ENCODE data around the gene C1orf35. TPM values are rescaled to one million over a fixed set of nuclear protein-coding genes. Genes with fewer than 3 reads are reported as not detected.

C1orf35 gene
- total RNA-seq, 1 donor from 2014 or later = 18.2 TPM

DNA sequence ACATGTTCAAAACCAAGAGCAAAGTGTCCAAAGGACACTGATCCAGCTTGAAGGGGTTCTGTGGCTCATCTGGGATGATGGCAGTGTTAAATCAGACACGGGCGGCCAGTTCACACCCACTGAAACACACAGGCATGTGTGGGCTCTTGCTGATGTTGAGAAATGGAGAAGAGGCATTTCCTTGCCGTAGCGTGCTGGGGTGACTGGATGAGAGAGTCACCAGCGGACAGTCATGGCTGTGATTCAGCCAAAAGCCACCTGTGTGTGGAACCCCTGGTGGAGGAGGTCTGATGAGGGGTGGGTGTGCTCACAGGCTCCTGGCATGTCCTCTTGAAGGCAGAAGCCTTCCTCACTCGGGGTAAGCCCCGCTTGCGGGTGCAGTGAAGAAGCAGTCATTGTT is 7.2 kb downstream of the C1orf35 start:
- DNase-seq (ENCODE audit: extremely low read depth, low read depth, low spot score) = no peak

DNA sequence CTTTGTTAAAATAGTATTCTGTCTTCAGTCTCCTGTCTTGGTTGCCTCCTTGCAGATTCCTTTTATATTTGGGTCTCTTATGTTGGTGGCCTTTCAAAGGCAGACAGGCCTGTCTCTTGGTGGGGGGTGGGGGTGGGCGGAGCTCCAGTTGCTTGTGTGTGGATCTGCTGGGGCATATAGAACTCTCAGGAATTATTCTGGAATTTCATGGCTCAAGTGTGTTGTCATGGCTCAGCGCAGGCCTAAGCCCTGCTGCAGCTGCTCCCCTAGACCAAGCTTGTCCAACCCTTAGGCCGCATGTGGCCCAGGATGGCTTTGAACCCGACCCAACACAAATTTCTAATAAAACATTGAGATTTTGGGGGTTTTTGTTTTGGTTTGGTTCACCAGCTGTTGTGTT is 8.0 kb downstream of the C1orf35 start:
- no peak for DNase-seq (ENCODE audit: extremely low read depth, low read depth, low spot score)

DNA sequence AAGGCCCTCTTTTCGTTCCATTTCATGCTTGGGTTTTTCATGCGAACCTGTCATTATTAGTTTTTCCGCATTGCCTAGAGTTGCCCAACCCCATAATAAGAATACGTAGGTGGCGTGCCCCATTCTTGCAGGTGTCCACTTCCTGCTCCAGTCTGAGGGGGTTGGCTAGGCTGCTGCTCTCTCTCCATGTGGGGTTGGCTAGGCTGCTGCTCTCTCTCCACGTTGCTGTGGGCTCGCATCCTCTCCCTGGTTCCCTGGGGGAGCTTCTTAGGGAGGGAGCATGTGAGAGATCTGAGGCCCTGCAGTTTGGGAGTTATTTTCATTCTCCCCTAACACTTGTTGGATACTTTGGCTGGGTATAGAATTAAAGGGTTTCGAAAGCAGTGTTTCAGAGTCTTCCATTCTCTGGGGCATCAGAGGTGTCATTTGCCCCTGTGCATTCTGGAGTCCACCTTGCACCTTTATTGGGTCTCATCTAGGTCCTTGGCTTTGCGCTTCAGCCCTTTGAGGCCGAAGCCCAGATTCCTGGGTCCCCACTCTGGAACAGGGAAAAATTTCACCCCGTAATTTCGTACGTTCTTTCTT is 8.6 kb downstream of the C1orf35 start:
- DNase-seq (ENCODE audit: extremely low read depth, low read depth, low spot score) = no peak

DNA sequence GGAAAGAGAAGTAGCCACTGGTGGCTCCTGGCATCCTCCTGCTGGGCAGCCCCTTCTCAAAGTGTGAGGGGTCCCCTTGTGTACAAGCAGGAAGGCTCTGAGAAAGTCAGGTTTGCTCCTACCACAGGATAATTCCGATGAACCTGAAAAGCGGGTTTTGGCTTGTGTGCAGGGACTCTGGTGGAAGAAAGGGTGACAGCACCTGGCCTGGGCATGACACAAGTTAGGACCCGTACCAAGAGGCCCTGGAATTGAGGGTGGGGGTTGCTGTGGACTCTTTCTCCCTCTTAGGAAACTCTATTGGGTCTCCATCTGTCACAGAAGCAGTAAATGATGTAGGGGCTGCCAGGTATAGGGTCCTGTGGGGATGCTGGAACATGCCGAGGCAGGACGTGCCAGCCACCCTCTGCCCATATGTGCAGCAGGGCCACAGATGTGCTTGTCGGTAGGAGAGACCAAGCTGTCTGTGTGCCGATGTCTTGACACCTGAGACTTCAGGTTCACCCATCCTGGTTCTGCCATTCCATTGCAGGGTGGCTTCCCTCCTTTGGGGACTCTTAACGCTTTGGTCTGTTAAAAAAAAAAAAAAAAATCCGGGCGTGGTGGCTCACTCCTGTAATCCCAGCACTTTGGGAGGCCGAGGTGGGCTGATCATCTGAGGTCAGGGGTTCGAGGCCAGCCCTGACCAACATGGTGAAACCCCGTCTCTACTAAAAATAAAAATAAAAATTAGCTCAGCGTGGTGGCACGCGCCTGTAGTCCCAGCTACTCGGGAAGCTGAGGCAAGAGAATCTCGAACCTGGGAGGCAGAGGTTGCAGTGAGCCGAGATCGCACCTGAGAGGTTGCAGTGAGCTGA is 9.8 kb downstream of the C1orf35 start:
- no peak for DNase-seq (ENCODE audit: extremely low read depth, low read depth, low spot score)

DNA sequence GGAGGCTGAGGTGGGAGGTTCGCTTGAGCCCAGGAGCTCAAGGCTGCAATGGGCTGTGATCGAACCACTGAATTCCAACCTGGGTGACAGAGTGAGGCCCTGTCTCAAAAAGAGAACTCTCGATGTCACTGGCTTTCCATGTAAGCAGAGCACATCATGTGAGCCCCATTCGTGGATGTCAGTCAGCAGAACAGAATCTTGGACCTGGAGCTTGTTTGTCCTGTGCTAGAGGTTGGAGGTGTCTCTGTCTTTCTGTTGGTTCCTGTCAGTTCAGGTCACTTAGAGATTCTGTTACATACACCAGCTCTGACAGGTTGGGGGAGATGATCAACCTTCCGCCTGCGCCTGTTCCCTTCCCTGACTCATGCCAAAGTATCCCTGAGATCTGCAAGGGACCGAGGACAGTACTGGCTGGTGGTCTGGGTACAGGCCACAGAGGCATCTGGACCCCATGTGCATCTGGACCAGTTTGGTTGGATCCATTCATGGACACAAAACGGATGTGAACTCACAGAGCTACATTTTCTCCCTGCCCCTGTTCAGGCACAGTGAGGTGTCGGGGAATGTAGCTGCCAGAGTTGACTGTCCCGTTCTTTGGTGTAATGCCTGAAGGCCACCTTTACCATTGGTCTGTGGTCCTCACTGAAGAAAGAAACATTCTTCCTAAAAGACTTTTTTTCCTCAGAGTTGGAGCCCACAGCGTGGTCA is 10.6 kb downstream of the C1orf35 start:
- no peak for DNase-seq (ENCODE audit: extremely low read depth, low read depth, low spot score)

DNA sequence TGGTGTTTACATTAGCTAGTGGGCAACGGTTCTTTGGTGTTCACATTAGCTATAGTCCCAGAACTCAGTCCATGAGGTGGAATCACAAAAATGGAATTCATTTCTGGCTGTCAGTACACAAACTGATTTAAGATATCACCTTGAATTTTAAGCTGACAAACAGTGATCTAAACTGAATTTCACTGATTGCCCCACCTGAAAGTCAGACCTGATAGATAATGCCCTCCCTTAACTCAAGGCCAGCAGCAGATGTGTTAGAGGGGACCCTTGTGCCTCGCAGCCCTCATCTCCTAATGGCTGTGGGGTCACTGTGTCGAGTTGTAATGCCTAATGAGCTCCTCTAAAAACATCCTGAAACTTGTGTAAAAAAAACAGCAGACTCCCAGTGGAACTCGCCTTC is 12.0 kb downstream of the C1orf35 start:
- no peak for DNase-seq (ENCODE audit: extremely low read depth, low read depth, low spot score)

DNA sequence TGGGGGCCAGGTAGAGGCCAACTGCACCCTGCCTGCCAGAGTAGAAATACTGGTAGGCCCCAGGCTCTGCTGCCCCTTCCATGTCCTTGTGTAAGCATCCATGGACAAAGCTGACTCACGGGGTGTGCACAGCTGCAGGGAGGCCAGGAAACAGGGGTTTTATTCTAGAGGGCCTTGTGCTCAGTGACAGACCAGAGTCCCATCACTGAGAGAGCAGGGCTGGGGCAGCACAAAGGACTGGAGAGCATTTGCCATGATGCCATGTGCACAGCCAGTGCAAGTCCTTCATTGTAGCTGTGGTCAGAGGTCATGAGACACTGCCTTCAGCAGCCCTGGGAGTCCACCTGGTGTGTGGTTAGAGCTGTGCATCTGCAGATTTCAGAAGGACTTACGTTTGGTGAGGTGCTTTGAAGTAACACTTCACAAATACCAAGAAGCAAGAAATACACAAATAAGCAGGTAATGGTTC is 12.5 kb downstream of the C1orf35 start:
- no peak for DNase-seq (ENCODE audit: extremely low read depth, low read depth, low spot score)

DNA sequence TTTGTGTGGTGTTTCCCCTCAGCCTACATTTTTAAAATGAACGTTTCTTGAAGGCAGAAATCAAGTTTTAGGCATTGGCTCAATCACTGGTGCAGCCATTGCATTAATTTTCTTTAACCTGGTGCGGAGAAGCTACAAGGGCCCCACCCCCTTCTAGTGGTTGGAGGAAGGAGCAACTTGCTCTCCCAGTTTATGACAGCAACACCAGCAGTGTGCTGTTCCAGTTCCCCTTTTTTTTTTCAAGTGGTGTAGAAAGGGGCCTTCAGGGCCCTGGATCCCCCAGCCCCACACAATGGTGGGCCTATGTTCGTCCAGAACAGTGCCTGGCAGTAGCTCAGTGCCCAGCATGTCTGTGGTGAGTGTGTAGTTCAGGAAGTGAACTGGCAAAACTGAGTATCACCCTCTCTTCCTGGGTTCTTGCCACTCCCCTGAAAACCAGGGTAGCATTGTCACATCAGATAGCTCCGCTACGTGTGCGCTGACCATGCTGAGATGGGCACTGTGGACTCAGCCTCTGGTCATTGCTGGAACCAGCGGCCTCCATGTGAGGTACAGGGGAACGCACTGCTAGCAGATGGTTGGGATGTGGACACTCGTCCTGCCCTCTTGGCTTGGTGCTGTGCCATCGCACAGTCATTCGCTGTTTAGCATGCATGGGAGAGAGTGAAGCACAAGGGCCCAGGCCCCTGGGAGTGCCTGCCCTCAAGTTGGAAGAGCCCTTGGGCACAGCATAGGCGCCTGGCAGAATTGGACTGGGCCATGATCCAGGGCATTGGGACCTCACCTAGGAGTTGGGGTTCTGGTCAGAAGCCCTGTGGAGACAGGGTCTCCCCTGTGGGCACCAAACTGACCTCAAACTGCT is 13.4 kb downstream of the C1orf35 start:
- no peak for DNase-seq (ENCODE audit: extremely low read depth, low read depth, low spot score)

DNA sequence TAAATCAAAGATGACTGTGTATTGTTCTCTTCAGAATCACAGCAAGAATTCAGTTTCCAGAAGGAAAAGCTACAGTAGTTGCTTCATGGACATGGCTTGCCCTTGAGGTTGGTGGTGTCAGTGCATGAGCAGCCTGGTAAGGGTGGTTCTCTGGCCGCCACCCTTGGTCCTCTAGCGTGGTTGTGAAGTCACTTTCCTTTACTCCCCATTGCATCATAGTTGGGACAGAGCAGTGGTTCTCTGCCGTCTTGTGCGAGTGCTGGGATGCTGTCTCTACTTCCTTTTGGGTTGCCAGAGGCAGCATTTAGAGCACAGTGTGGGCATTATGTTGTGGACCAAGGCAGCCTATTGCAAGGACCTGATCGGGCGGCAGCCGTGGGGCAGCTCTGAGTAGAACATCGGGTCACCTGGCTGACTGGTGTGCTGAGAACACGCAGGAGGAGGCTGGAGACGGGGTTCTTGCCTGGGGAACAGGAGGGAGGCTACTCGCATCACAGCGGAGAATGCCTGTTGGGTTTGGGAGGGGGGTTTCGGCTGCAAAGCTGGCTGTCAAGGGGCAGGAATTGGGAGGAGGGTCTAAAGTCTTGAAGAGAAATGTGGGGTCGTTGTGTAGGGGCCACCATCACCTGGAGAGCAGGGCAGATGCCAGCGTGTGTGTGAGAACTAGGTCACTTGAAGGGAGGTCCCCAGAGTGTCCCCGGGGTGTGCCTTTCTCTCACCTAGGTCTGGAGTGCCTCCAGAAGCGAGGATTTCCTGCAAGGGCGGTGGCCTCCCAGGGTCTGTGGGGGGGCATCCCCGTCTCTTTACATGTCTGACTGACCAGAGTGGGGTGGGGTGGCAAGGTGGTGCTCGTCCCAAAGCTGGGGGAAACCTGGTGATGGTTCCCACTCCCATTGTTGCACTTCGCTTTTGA is 14.3 kb downstream of the C1orf35 start:
- no peak for DNase-seq (ENCODE audit: extremely low read depth, low read depth, low spot score)

DNA sequence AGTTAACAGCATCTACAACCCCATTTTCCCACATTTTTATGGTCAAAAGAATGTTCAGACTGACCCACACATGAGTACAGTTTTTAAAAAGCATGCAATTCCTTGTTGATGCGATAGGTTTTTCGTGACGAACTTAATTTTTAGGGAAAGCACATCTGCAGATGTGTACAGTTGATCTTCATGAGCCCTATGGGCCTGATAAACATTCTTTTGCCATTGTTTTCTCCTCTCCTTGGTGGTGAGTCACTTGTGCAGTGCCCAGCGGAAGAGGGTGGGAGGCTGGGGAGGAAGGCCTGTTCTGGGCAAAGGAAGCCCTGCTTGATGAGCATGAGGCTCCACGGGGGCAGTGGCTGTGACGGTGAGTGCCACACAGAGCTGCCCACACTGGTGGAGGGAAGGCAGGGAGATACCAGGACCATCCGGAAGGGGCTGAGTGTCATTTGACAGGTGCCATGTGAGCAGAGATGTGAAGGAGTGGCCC is 15.3 kb downstream of the C1orf35 start:
- DNase-seq (ENCODE audit: extremely low read depth, low read depth, low spot score) = peak; percentile 69

DNA sequence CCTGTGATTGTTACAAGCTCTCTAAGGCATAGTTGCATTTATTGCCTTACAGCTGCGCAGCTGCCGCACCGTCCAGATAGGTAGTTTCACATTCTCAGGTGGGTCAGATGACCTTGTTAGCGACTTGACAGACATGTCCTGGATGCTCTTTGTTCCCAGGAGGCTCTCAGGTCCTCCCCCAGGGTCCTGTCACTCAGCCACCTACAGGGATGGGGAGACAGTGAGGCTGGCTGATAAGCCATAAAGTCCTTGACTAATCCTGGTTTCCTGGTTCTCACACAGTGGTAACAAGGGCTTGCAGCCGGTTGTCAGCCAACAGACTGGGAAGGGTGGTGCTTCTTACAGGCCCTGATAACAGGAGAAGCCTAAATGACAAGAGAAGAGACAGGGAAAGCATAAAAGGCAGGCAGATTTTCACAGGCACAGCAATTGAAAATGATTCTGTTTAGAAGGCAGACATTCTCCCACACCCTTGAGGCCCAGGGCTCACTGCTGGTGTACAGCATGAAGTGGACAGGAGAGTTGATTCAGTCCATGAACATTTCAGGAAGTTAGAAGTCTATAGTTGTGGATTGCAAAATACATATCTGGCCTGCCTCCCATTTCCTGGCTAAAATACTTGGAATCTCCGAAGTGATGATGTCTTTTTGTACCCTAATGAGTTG is 17.7 kb downstream of the C1orf35 start:
- DNase-seq (ENCODE audit: extremely low read depth, low read depth, low spot score) = peak; percentile 41

DNA sequence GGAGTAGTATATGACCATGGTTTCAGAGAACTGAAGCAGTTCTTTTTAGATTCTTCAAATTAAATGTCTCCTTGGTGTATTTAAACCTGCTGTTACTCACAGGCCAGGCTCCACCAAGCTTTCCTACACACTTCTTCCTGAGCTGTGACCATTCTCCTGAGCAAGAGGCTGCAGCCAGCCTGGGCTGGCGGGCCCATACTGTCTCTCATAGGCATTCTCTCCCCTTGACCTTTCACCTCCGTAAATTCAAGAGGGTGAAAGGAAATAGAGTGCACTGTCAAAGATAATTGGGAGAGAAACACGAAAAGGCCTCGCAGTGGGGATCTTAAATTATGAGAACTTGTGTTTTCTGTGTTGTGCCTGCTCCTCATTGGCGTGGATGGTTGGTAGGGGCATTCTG is 18.3 kb downstream of the C1orf35 start:
- DNase-seq (ENCODE audit: extremely low read depth, low read depth, low spot score) = no peak

DNA sequence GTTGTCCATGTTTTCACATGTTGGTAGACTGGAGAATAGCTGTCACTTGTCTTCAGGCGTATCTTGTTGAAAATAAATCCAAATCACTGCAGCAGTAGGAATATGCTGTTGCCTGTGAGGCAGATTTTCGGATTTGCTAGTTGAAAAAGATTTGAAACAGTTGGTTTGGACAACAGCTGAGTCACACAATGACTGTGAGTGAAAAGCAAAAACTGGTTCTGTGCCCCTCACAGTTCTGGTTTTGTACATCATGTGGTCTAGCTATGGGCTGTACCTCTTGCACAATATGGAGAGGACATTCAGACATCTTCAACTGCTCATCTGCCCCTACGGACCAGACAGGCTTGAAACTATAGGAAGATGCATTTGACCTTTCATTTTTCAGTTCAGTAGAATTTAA is 18.8 kb downstream of the C1orf35 start:
- DNase-seq (ENCODE audit: extremely low read depth, low read depth, low spot score) = no peak

DNA sequence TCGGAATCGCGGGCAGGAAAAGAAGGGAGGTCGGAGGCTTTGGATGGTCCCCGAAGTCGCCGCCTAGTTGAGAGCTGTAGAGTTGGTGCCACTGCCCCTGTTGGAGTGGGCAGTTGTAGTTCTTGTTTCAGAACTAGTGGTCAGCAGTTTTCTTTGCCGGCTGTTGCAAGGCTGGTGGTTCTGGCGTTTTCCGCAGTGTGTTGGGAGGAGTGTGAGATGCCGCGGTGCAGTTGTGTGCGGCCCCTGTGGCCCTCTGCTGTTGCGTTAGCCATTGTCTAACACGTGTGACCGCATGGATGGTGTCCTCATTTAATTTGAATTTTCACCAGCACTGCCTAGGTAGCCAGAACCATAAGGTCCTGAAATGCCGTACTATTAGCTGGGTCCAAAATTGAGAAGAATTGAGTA is 19.2 kb downstream of the C1orf35 start:
- no peak for DNase-seq (ENCODE audit: extremely low read depth, low read depth, low spot score)

DNA sequence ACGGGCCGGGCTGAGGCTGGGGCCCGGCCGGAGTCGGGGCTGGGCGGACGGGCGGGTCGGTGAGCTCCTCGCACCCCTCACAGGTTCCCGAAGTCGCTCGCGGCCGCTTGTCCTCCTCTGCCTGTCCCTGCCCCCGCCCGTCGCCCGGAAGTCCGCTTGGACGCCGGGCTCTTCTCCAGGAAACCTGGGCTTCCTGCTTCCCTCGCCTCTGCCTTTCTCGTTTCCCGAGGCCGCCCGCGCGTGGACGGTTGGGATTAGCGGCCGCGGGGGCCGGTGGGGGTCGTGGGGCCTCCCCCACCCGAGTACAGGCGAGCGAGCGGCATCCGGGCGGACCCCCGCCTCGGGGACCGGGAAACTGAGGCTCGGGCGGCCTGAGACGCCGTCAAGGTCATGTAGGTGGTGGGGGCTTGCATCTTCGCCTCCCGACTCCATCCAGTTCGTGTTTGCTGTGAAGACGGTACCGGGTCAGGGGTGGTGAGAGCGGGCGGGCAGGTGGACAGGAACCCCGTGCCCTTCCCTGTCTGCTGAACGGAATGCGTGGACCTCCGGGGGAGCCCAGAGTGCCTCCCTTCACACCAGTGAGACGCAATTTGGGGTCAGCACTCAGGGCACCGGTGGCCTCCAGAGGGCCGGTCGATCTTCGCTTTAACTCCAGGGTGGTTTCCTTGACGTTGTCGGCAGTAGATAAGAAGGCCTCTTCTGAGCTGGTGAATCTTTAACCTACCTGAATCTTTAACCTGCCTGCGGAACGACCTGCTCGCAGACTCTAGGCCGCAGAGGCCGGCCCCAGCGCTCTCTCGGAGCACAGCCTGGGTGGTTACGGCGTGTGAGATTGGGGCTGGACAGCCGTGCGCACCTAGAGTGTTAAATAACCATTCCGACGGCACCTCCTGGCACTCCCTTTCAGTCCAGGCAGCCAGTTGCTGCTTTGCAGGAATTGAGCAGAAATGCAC is 19.9 kb downstream of the C1orf35 start:
- DNase-seq (ENCODE audit: extremely low read depth, low read depth, low spot score) = no peak

DNA sequence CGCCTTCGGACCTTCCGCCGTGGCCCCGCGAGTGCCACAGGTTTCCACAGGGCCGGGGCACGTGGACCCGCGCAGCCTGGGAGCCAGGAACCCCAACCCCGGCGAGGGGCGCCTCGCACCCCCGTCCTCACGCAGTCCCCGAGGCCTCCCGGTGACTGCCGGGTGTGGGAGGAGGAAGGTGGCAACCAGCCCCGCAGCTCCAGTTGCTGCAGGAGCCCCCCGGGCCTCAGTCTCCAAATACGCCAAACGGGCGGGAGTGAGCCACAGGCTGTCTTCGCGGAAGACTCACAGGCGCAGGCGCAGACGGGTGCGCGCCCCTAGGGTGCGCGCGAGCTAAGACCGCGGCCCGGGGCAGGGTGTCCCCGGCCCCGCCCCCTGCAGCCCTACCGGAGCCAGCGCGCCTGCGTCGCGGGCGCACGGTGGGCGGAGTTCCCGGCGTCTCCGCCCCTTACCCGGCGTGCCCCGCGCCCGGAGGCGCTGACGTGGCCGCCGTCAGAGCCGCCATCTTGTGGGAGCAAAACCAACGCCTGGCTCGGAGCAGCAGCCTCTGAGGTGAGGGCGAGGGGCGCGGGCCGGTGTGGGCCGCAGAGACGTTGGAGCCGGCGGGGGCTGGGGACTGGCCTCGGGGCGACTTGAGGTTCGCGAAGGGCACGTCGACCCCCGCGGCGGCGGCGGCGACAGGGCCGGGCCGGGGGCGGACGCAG is 20.8 kb downstream of the C1orf35 start, which contains the start of gene ARF1:
Gene ARF1 (plus strand): TSS at position 495 of the 704 bp plus-strand sequence. CDS start 14,407 bp downstream, outside the sequence.
- no peak for DNase-seq (ENCODE audit: extremely low read depth, low read depth, low spot score)

DNA sequence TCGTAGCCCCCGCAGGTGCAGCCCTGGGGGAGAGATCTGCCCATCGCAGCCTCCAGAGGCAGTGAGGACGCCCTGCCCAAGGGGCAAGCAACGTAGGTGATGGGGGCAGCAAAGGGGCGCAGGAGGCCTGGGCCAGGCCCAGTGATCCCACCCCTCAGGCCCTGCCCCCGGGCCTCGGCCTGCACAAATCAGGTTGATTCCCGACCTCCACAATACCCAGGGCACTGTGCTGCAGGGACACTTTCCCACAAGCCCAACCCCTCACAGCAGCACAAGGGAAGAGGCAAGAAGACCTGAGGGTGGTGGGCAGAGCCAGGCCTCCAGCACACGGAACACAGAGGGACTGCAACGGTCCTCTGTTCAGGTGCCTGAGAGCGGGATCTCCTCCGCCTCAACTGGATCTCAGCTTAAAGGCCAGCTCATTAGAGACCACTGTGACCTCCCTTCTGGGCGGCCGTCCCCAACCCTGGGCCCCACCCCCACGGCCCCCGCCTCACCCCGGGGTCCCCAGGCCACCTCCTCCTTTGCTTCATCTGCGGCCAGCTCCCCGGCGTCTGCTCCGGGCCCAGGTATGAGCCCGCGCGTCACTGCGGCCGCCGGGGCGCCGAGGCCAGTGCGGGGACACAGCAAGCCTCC is 21.4 kb downstream of the C1orf35 start:
- DNase-seq (ENCODE audit: extremely low read depth, low read depth, low spot score) = no peak

Measured in glomerular endothelial cell (primary cell).